A204.1 (cell line): ENCODE measurements around the gene BCAN.

Experiments used
- FAIRE-seq: peaks from 2 replicates; lab custom pipeline; 2012; peaks lifted over from hg19 to GRCh38; lab: Jason Lieb, UNC

Gene BCAN

GRCh38 chr1:156644146-156644545 lies 2.2 kb downstream of the BCAN start:
- no peak for FAIRE-seq

GRCh38 chr1:156644640-156645039 lies 2.7 kb downstream of the BCAN start:
- FAIRE-seq: no peak

GRCh38 chr1:156645056-156645455 lies 3.1 kb downstream of the BCAN start:
- FAIRE-seq: no peak

GRCh38 chr1:156645666-156646065 lies 3.7 kb downstream of the BCAN start:
- no peak for FAIRE-seq

GRCh38 chr1:156646738-156647211 lies 4.9 kb downstream of the BCAN start:
- no peak for FAIRE-seq

GRCh38 chr1:156647351-156647750 lies 5.4 kb downstream of the BCAN start:
- FAIRE-seq: no peak

- FAIRE-seq: no peak
Measured at GRCh38 chr1:156648496-156648895, 6.6 kb downstream of the BCAN start.

- no peak for FAIRE-seq
Measured at GRCh38 chr1:156648951-156649350, 7.0 kb downstream of the BCAN start.

GRCh38 chr1:156652131-156652991 lies 10.4 kb downstream of the BCAN start:
- FAIRE-seq: no peak

- FAIRE-seq: no peak
Measured at GRCh38 chr1:156652992-156653355, 11.1 kb downstream of the BCAN start.

- no peak for FAIRE-seq
Measured at GRCh38 chr1:156654700-156655099, 12.8 kb downstream of the BCAN start.

- FAIRE-seq: no peak
Measured at GRCh38 chr1:156655151-156655903, 13.4 kb downstream of the BCAN start.

- FAIRE-seq: no peak
Measured at GRCh38 chr1:156655904-156656516, 14.1 kb downstream of the BCAN start.

GRCh38 chr1:156656806-156657740 lies 15.2 kb downstream of the BCAN start:
- no peak for FAIRE-seq

GRCh38 chr1:156657741-156658319 lies 15.9 kb downstream of the BCAN start:
- no peak for FAIRE-seq

GRCh38 chr1:156658496-156658895 lies 16.6 kb downstream of the BCAN start:
- no peak for FAIRE-seq

- FAIRE-seq: no peak
Measured at GRCh38 chr1:156658945-156659574, 17.1 kb downstream of the BCAN start.

- FAIRE-seq: no peak
Measured at GRCh38 chr1:156659661-156659987, 17.7 kb downstream of the BCAN start.

GRCh38 chr1:156659988-156660751 lies 18.3 kb downstream of the BCAN start:
- FAIRE-seq: no peak

- FAIRE-seq: no peak
Measured at GRCh38 chr1:156660752-156661112, 18.8 kb downstream of the BCAN start.
